DMS79 (cell line): ENCODE results near the gene MAF.
A peak's percentile ranks its signal among the peaks of the same experiment; 100 is the strongest.

Source experiments
- DNase-seq: peaks from one replicate; lab custom pipeline; 2025; lab: John Stamatoyannopoulos, UW

The MAF gene

GRCh38 chr16:79600638-79601091 lies at the start of gene MAF:
Gene MAF, minus strand, starts transcription at chr16:79600737. Its CDS starts 835 bp downstream, at chr16:79599902.
- peak; percentile 65 for DNase-seq

GRCh38 chr16:79648826-79649225 lies 48.3 kb upstream of the MAF start:
- no peak for DNase-seq

DNA sequence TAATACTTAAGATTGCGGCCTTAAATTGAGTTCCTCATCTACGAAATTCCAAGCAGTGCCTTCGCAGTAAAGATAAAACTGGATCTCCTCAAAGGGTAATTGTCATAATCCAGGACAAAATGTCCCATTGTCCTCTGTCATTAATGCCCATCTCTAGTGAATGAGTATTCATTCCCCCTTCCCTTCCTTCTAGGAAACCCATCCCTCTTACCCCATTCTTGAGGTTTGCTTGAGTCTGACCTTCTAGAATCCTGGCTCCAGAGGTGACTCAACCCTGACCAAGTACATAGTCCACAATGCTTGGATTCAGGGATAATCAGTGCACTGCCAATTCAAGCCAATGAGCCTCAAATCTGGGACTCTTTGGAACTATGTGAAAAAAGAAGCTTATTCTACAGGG lies 47.0 kb upstream of the MAF start:
- DNase-seq, result no peak

GRCh38 chr16:79645701-79646100 lies 45.2 kb upstream of the MAF start:
- DNase-seq, result no peak

GRCh38 chr16:79644971-79645667 lies 44.6 kb upstream of the MAF start:
- no peak for DNase-seq

DNA sequence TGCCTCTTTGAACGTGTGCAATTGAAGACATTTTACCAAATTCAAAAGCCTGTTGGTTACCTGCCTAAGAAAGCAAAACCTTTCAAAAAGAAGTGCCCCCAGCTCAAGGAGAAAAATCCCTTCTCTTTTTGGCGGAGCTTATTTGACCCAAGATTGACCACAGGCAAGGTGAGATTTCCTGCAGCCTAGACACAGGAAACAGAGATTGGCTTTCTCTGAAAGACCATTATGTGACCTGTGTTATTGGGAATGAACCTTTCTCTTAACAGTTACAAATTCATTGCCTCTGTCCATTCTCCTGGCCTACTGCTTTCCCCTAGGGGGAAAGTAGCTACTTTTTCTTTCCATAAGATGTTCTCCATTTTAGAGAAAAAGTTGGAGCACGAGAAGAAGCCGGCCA lies 42.1 kb upstream of the MAF start:
- no peak for DNase-seq

DNA sequence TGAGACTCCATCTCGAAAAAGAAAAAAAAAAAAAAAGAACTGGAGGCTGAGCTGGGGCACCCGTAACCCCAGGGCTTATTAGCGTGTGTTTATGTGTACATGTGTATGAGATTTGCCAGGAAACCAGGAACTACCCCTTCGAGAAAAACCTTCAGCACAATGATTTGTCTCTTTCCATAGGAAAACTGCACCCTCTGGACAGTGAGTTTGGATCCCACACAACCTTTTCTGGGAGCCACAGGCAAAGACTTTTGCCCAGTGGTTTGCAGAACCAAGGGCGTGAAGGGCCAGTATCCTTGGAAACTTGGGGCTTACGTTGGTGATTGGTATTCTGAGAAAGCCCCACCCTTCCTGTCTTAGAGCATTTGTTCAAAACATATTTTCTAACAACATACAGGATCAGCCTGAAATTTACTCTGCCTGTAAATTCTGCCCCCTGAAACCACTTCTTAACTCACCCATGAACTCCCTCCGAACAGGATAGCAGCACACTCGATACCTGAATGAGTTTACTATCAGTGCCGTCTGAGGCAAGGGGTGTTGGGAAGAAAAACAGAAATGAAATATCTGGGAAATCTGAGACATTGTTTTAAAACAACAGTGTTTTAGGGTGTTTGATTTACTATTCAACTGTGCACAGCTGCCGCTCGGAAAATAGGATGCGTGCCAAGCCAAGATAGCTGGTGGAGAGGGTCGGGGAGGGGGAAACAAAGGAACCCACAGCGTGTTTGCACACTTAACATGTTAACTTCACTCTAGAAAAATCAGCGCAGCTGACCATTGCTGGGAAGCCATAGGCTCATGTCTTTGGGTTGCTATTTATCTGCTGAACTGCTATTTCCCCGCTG lies 40.2 kb upstream of the MAF start:
- DNase-seq, result peak; percentile 57

DNA sequence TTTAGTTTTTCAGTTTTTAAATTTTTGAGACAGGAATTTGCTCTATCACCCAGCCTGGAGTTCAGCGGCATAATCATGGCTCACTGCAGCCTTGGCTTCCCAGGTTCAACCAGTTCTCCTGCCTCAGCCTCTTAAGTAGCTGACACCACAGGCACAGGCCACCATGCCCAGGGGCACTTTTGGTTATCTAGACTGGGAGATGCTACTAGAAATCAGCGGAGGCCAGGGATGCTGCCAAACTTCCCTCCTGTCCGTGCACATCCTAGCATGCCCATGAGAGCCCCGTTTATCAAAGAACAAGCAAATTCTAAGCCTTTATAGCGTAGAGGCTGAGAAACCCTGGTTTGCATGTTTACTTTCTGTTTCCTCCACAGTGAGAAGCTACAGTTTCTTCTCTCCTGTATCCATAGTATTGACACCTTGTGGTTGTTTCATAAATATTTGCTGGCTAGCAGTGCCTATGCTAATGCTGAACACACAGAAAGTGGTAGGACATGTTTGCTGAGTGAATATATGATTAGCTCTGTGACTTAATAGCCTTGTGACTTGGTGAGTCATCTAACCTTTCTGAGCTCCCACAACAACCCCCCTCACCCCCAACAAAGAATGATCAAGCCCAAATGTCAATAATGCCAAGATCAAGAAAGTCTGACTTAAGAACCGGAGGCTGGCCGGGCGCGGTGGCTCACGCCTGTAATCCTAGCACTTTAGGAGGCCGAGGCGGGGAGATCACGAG lies 39.2 kb upstream of the MAF start:
- DNase-seq, result no peak

DNA sequence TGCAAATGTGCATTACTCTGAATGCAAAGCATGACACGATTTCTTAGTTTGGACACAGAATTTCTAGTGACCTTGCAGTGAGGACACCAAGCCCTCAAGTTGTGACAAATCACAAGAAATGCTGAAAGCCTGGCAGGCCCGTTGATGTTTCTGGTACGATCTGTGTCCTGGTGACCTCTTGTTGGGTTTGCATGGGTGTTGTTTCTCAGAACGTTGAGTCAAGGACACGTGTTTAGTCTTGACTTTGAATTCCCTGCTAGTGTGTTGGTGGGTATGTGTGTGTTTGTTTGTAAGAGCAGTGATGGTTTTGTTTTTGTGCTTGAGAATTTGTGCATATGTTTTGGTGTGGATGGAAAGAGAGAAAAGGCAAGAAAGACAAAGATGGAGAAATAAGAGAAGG lies 37.8 kb upstream of the MAF start:
- DNase-seq, result no peak

DNA sequence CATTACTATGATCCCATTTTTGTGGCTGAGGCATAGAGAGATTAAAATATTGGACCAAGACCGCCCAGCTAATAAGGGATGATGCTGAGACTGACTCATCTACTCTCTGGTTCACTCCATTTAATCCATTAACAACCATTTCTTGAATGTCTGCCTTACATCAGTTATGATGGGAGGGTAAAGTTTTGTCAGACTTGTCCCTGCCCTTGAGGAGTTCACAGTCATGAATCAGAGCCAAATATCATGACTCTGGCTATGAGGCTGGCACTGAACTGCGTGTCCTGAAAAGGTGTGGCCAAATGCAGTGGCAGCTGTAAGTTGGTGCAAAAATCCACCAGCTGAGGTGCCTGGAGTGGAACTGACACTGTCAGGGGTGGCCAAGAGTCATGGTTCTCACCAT lies 35.0 kb upstream of the MAF start:
- no peak for DNase-seq

GRCh38 chr16:79634298-79634697 lies 33.8 kb upstream of the MAF start:
- DNase-seq, result no peak

DNA sequence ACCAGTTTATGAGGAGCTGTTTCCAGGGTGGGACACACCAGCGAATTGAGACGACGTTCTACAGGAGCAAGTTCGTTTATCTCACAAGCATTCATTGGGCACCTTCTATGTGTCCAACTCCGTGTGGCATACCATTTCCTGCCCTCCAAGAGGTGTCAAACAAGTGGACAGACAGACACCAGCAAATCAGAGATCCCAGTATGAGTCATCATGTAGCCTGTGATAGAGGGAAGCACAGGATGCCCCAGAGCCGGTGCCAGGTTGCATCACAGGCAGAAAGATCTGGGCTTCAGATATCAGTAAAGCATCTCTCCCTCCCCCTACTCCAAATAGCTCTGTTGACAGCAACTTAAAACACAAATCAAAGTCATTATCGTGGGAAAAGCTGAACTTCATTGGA lies 31.8 kb upstream of the MAF start:
- no peak for DNase-seq

GRCh38 chr16:79628988-79629387 lies 28.5 kb upstream of the MAF start:
- no peak for DNase-seq

DNA sequence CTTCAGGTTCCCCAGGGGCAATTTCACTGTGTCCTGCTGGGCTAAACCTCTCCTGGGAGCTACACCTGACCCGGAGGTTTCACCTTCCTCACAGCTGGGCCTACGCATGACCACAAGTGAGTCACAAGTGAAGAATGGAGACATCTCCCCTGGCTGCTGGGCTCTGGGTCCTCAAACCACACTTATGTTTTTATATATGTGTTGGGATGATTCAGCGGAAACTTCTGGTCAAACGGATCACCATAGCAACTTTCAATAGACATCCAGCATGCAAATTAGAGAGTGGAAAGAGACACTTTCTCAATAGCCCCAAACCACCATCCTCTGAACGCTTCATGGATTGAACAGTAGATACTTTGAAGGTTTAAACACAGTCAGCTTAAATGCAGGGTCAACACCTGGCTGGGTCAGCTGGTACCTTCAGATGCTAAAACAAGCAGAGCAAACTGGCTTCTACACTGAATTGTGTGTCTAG lies 28.0 kb upstream of the MAF start:
- DNase-seq, result no peak

DNA sequence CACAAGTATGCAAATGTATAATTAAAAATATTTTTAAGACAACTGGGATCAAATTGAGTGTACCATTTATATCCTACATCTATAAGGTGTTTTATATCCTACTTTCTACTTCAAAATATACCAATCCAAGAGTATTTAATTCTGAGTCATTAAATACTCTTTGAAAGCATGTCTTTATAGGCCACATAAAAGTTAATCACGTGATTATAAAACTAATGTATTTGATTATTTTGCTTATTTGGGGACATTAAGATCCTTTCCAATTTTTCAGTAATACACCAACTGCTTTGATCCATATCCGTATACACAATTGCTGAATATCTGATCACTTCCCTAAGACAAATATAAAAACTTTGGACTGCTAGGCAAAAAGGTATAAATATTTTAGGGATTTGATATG lies 26.6 kb upstream of the MAF start:
- no peak for DNase-seq

DNA sequence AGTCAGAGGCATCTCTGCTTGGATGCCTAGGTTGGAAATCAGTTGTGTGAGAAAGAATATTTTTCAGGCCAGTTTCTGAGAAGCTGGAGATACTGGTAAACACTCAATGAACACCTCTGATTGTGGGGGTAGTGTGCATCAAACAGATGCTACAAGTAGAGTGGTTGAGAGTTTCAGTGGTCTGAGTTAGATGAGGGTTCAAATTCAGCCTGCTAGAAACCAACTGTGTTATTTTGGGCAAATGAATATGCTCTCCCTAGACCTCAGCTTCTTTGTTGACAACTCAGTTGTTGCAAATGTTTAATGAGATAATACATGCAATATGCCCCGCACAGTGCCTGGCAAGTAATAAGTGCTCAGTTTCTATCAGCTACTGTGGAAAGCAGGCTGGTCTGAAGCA lies 25.2 kb upstream of the MAF start:
- DNase-seq, result no peak

DNA sequence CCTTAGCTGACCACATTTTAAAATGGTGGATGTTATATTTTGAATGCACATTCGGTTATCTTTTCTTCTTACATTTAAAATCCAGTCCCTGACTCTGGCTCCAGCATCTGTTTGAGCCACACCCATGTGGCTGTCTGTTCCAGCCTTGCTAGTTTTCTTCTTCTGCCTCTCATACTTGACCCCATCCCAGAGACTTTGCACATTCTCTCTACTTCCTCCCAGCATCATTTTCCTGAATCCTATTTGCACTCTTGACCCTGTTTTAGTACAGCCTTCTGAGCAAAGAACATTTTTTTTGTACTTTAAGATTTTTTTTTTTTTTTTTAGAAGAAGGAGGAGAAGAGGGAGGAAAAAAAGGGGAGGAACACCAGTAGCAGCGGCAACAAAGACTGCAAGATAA lies 23.3 kb upstream of the MAF start:
- DNase-seq, result no peak

GRCh38 chr16:79623062-79623461 lies 22.5 kb upstream of the MAF start:
- no peak for DNase-seq

GRCh38 chr16:79621027-79621426 lies 20.5 kb upstream of the MAF start:
- DNase-seq, result no peak

DNA sequence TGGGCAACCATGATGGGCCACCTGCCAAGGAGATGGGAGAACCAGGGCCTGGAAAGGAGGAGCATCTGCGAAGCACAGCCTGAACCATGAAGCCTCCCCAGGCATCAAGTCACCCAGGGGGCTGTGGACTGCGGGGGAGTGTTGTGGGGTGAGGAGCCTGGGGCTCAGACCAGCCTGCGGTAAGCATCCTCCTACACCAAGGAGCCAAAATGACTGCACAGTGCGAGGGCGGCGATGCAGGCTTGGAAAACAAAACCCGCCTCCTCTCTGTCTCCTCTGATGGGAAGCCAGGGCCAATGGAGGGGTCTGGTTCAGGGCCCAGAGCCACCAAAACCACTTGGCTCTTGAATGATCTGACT lies 18.1 kb upstream of the MAF start:
- no peak for DNase-seq

DNA sequence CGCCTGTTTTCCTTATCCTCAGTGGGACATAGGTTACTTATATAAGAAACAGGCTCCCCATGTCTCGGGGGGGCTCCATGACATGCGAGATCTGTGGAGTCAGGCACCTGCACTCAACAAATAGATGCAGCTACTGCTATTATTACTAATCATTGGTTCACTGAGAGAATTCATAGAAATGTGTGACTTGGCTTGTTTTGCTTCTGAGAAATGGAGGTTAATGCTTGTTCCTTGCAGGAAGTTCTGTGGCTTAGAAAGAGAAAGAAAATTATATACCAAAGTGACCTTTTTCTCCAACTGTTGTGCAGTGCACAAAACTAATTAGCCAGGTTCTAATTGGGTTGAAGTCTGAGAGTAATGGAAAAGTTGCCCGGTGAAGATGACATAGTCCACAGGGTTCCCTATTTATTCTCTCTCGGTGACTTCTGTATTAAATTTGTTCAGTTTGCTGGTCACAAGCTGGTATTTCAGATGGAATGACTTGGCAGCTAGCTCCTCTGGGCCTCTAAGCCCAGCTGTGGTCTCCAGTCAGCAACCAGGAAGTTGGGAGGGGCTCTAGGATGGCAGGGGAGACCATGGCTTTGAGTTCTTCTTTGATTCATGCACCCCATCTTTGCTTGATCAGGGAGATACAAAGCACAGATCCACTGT lies 17.6 kb upstream of the MAF start:
- DNase-seq, result no peak

DNA sequence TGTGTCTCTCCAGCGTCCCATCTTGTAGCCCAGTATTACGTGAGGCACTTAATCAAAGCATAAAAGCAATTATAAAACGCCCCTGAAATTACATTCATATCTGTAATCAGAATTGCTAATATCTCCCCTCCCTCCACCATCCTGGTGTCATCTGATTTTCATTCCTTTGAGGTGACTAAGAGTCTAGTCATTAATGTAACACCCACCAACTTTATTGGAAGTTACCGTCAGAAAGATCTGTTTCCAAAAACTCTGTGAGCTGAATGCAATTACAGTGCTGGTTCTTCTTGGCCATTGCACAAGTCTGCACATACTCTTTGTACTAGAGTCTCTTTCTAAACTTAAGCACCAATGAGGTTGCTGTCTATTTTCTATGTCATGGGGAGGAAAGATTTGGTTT lies 12.5 kb upstream of the MAF start:
- DNase-seq, result no peak
